ENCODE data around the gene IFITM2. TPM values are rescaled to one million over a fixed set of nuclear protein-coding genes. Genes with fewer than 3 reads are reported as not detected.
"Not testable (repeated sequence)": the region's sequence is repeated elsewhere in the genome, so short reads cannot be mapped to it uniquely, and the experiment has no call there.

Gene IFITM2
- total RNA-seq, 2 donors from 2014 or later: 647 to 724 TPM

GRCh38 chr11:329886-330253 is 22.3 kb downstream of the IFITM2 start:
- peak; percentile 28 for DNase-seq (ENCODE audit: low spot score)
- intact Hi-C loops (cut with DNase I): no loop called here

GRCh38 chr11:330307-330693 is 22.7 kb downstream of the IFITM2 start:
- peak; percentile 47 for DNase-seq (ENCODE audit: low spot score)
- intact Hi-C loops (cut with DNase I): no loop called here

GRCh38 chr11:330694-331357 is 23.2 kb downstream of the IFITM2 start:
- intact Hi-C loops (cut with DNase I): no loop called here
- DNase-seq (ENCODE audit: low spot score): peak; percentile 77

GRCh38 chr11:331358-332060 is 23.9 kb downstream of the IFITM2 start:
- intact Hi-C loops (cut with DNase I): no loop called here
- DNase-seq (ENCODE audit: low spot score): peak; percentile 66

GRCh38 chr11:332651-333480 is 25.2 kb downstream of the IFITM2 start:
- intact Hi-C loops (cut with DNase I): no loop called here
- DNase-seq (ENCODE audit: low spot score): peak; percentile 57

- DNase-seq (ENCODE audit: low spot score): peak; percentile 30
- intact Hi-C loops (cut with DNase I): not testable (repeated sequence)
Observed at GRCh38 chr11:333616-334263, 26.1 kb downstream of the IFITM2 start.

- DNase-seq (ENCODE audit: low spot score): peak; percentile 74
Observed at GRCh38 chr11:334264-334994, 26.8 kb downstream of the IFITM2 start.

GRCh38 chr11:335779-336658 is 28.4 kb downstream of the IFITM2 start:
- intact Hi-C loops (cut with DNase I): no loop called here
- peak; percentile 69 for DNase-seq (ENCODE audit: low spot score)

More at GRCh38 chr11:334264-334994, 26.8 kb downstream of the IFITM2 start:
- intact Hi-C loops (cut with DNase I): no loop called here

- intact Hi-C loops (cut with DNase I): no loop called here
- DNase-seq (ENCODE audit: low spot score): peak; percentile 28
Observed at GRCh38 chr11:336659-337198, 29.1 kb downstream of the IFITM2 start.

GRCh38 chr11:337711-338110 is 30.1 kb downstream of the IFITM2 start:
- peak; percentile 59 for DNase-seq (ENCODE audit: low spot score)
- intact Hi-C loops (cut with DNase I): no loop called here

GRCh38 chr11:339963-340362 is 32.3 kb downstream of the IFITM2 start:
- no peak for DNase-seq (ENCODE audit: low spot score)
- intact Hi-C loops (cut with DNase I): no loop called here

GRCh38 chr11:340539-341512 is 33.2 kb downstream of the IFITM2 start:
- intact Hi-C loops (cut with DNase I): no loop called here
- DNase-seq (ENCODE audit: low spot score): no peak

- intact Hi-C loops (cut with DNase I): no loop called here
- DNase-seq (ENCODE audit: low spot score): peak; percentile 28
Observed at GRCh38 chr11:342328-342727, 34.7 kb downstream of the IFITM2 start.

- no peak for DNase-seq (ENCODE audit: low spot score)
Observed at GRCh38 chr11:344836-345578, 37.4 kb downstream of the IFITM2 start.

GRCh38 chr11:346529-346928 is 38.9 kb downstream of the IFITM2 start:
- intact Hi-C loops (cut with DNase I): no loop called here
- DNase-seq (ENCODE audit: low spot score): peak; percentile 15

More at GRCh38 chr11:344836-345578, 37.4 kb downstream of the IFITM2 start:
- intact Hi-C loops (cut with DNase I): no loop called here
